Embryonic facial prominence (tissue), 1 donor: ENCODE measurements around the gene FSTL1.

ENCODE experiments used
- DNase-seq: peaks from one replicate; pipeline ENCODE4 v3.0.0-alpha.2; 2016; ENCODE audit errors: extremely low spot score

FSTL1 gene

DNA sequence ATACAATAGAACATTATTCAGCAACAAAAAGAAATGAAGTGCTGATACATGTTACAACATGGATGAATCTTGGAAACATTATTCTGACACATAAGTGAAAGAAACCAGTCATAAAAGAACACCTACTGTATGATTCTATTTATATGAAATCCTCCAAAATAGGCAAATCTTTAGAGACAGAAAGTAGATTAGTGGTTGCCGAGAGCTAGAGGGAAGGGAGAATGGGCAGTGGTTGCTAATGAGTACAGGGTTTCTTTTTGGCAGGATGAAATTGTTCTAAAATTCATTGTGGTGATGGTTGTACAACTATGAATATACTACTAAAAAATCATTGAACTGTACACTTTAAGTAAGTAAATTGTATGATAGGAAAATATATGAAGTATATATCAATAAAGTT, 95.3 kb downstream of the FSTL1 start:
- no peak for DNase-seq

- DNase-seq, result no peak
Measured at GRCh38 chr3:120353463-120353862, 97.3 kb downstream of the FSTL1 start.

- DNase-seq, result no peak
Measured at GRCh38 chr3:120352017-120352416, 98.8 kb downstream of the FSTL1 start.

- DNase-seq, result no peak
Measured at GRCh38 chr3:120350401-120350941, 100.3 kb downstream of the FSTL1 start.

GRCh38 chr3:120349855-120350125, 101.0 kb downstream of the FSTL1 start:
- DNase-seq, result no peak

GRCh38 chr3:120348991-120349854, 101.6 kb downstream of the FSTL1 start, which contains the start of gene LRRC58:
TSS of gene LRRC58 (minus strand) at chr3:120349354. CDS start at chr3:120349243, 111 bp downstream.
- DNase-seq, result peak; percentile 80

DNA sequence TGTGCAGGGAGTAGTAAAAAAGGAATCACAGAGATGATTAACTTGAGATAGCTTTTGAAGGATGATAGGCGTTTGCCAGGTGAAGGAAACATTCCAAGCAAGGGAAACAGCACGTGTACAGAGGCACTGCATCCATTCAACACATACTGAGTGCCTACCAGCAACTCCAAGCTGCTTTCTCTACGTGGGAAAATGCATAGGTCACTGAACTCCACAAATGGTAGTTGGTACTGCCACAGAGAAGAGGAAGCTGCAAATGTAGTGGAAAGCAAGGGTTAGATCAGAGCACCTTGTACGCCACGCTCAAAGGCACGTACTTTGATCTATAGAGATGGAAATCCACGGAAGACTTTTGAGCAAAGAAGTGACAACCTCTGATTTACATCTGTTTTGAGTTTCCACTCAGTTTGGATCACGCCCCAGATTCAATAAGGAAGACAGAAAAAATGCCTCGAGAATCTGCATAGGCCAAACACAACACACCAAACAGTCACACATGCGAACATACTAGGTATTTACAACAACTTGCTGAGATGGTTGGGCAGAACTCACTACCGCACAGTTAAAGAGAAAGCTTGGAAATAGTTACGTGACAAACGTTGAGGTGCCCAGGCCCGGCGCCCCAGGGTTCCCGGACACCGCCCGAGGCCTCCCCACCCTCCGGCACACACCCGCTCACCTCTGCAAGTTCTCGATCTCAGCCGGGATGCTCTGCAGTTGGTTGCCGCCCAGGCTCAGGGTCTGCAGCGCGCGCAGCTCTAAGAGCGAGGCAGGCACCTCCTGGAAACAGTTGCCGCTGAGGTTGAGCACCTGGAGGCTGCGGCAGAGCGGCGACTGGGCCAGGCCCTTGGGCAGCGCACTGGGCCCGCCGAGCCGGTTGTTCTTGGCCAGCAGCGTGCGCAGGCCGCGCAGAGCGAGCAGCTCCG, 102.5 kb downstream of the FSTL1 start:
- DNase-seq, result no peak

DNA sequence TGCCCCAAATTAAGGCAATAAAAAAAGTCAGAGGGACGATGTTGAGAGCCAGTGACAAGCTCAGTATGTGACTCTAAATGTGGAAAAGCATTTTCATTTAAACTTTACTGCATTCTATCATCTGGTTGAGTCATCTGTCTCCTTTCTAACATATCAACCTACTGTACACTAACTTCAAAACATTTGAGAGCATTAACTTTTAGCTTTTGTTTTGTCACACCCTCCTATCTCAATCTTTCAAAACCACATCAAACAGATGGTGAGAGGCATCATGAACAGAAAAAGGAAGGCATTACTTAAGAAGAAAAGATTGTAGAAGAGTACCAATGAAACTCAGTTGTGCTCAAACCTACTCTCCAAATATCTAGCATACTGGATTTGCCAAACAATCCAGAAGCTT, 106.4 kb downstream of the FSTL1 start:
- DNase-seq, result no peak
